IMR-90 (cell line): ENCODE data around the gene LHPP.

Experiments
- CEBPB ChIP-seq: IDR thresholded peaks from 2 replicates; pipeline ENCODE4 v1.6.1; 2012; ENCODE audit warnings: low read depth, low read length, improper control_type of control experiment
- CTCF ChIP-seq: conservative IDR thresholded peaks from 2 replicates; pipeline ENCODE4 v1.5.1; 2012; ENCODE audit warnings: mild to moderate bottlenecking, low read depth, low read length, improper control_type of control experiment
- MAFK ChIP-seq: IDR thresholded peaks from 2 replicates; pipeline ENCODE4 v1.6.1; 2012; ENCODE audit warnings: low read depth, low read length, improper control_type of control experiment
- MAZ ChIP-seq: IDR thresholded peaks from 2 replicates; pipeline ENCODE4 v1.6.1; 2012; ENCODE audit warnings: low read depth, mild to moderate bottlenecking, low read length, improper control_type of control experiment, moderate library complexity, borderline replicate concordance
- MXI1 ChIP-seq: IDR thresholded peaks from 2 replicates; pipeline ENCODE4 v1.6.1; 2012; ENCODE audit warnings: low read depth, mild to moderate bottlenecking, low read length, moderate library complexity, borderline replicate concordance
- NFE2L2 ChIP-seq: fragments of 150-350 bp; IDR thresholded peaks from 2 replicates; pipeline ENCODE4 v1.6.1; 2016; ENCODE audit warnings: low read depth, mild to moderate bottlenecking, low read length
- POLR2A ChIP-seq: IDR thresholded peaks from 2 replicates; pipeline ENCODE4 v1.6.1; 2012; ENCODE audit warnings: mild to moderate bottlenecking, low read depth, low read length
- RAD21 ChIP-seq: IDR thresholded peaks from 2 replicates; pipeline ENCODE4 v1.6.1; 2012; ENCODE audit warnings: low read length, improper control_type of control experiment
- RCOR1 ChIP-seq: IDR thresholded peaks from 2 replicates; pipeline ENCODE4 v1.6.1; 2012; ENCODE audit warnings: mild to moderate bottlenecking, low read length, improper control_type of control experiment; ENCODE audit not compliant: insufficient replicate concordance
- RFX5 ChIP-seq: IDR thresholded peaks from 2 replicates; pipeline ENCODE4 v1.8.0; 2012; ENCODE audit warnings: low read depth, mild to moderate bottlenecking, low read length, moderate library complexity
- SMC3 ChIP-seq: fragments of 150-350 bp; IDR thresholded peaks from 2 replicates; pipeline ENCODE4 v1.6.1; 2016; ENCODE audit warnings: low read depth, mild to moderate bottlenecking, antibody characterized with exemption, low read length, moderate library complexity
- TF ChIP-seq, protein P1 (sequence below): fragments of 150-350 bp; IDR thresholded peaks from 2 replicates; pipeline ENCODE4 v1.6.1; 2017; ENCODE audit warnings: mild to moderate bottlenecking, antibody characterized with exemption, low read length, low read depth

DNA sequence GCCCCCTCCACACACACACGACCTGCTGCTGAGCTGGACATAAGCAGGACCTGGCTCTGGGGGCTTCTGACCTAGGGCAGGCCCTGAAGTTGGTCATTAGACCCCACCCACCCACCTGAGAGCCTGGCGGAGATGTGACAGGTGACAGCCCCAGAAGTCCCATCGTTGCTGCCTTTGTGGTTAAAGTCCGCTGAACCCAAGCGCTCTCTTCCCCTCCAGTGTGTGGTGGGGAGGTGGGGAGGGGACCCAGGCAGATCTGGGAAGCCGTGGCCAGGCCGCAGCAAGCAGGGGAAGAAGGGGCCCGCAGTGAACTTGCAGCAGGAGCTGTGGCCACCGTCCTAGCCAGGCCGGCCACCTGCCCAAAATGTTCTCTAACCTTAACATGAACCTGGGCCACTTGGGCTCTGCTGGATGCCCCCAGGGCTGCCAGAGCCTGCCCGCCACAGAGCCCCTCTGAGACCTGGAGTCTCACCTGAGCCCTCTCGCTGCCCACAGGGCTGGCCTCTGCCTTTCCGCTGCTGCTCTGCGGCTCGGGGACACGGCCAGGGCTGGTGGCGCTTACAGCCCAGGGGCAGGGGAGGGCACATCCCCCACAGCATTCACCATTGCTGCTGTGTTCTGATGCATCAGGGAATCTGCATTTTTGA, 65.1 kb downstream of the LHPP start:
- TF ChIP-seq CEBPB: no peak
- TF ChIP-seq CTCF: no peak
- TF ChIP-seq MXI1: no peak
- no peak for TF ChIP-seq NFE2L2
- no peak for TF ChIP-seq POLR2A
- no peak for TF ChIP-seq MAFK
- TF ChIP-seq MAZ: no peak
- TF ChIP-seq, protein P1, sequence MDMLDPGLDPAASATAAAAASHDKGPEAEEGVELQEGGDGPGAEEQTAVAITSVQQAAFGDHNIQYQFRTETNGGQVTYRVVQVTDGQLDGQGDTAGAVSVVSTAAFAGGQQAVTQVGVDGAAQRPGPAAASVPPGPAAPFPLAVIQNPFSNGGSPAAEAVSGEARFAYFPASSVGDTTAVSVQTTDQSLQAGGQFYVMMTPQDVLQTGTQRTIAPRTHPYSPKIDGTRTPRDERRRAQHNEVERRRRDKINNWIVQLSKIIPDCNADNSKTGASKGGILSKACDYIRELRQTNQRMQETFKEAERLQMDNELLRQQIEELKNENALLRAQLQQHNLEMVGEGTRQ: no peak
- no peak for TF ChIP-seq SMC3
- TF ChIP-seq RFX5: no peak
- no peak for TF ChIP-seq RAD21
- no peak for TF ChIP-seq RCOR1
